ENCODE results near the gene WASF1.
"Not testable (repeated sequence)": the region's sequence is repeated elsewhere in the genome, so short reads cannot be mapped to it uniquely, and the experiment has no call there.

WASF1 gene

DNA sequence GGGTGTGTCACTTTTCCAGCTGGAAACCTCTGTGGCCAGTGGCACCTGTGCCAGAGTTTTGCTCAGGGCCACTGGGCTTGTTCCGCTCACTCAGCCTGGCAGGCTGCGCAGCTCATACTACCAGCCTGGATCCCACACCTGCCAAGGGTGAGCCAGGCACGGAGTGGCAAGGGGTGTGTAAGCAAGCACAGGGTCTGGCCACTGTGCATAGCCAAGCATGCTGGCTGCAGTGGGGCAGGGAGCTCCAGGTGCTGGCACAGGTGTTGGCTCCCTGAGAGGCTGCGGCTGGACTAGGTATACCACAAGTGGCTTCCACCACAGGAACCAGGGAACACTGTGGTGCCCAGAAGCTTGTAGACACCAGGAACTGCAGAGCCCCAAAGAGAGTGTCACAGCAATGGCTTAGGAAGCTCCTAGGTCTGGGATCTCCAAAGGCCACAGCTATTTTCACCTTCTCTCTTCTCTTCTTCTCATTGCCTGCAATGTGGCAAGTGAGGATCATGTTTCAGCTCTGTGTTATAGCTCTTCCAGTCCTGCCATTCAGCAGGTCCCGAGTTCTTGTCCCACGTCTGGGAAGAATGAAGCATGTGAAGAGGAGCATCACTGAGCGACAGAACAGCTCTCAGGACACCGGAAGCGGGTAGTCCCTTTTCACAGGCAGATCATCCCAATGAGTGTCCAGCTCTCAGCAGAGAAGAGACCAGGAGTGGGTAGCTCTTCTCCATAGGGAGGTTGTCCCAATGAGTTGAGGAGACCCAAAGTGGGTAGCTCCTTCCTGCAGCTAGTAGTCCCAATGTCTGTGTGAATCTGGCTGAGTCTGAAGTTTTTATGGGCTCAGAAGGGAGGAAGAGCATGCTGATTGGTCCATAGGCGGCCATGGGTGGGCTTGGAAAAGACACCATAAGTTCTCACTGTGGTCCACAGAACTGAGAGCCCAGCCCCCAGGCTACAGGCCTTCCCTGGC lies 41.3 kb downstream of the WASF1 start:
- Mint-ChIP-seq H3K27ac (no peak overlapping the region), H3K4me1 (ENCODE audit: low read depth) (no peaks in the 10 kb centered on the region), H3K27me3 (no peaks in the 10 kb centered on the region), H3K4me3 (no peak overlapping the region), H3K9me3 (peaks cover 22% of the 10 kb centered on the region), H3K36me3 (ENCODE audit: low read depth) (no peaks in the 10 kb centered on the region)
- intact Hi-C loops (cut with micrococcal nuclease) = no loop called here

- intact Hi-C loops (cut with micrococcal nuclease) = no loop called here
- no peaks in the 10 kb centered on the region for H3K9me3 Mint-ChIP-seq
Measured at GRCh38 chr6:110130362-110130761, 49.1 kb downstream of the WASF1 start.

GRCh38 chr6:110128418-110128817 lies 51.1 kb downstream of the WASF1 start:
- intact Hi-C loops (cut with micrococcal nuclease) = no loop called here
- no peaks in the 10 kb centered on the region for H3K4me1 Mint-ChIP-seq (ENCODE audit: low read depth)
- no peaks in the 10 kb centered on the region for H3K9me3 Mint-ChIP-seq
- H3K27me3 Mint-ChIP-seq = no peaks in the 10 kb centered on the region
- no peak overlapping the region for H3K4me3 Mint-ChIP-seq
- no peaks in the 10 kb centered on the region for H3K36me3 Mint-ChIP-seq (ENCODE audit: low read depth)
- H3K27ac Mint-ChIP-seq = no peak overlapping the region

More at GRCh38 chr6:110130362-110130761, 49.1 kb downstream of the WASF1 start:
- Mint-ChIP-seq H3K36me3 (ENCODE audit: low read depth) (no peaks in the 10 kb centered on the region), H3K27ac (no peak overlapping the region), H3K4me3 (no peak overlapping the region), H3K27me3 (no peaks in the 10 kb centered on the region), H3K4me1 (ENCODE audit: low read depth) (no peaks in the 10 kb centered on the region)

- Mint-ChIP-seq H3K4me3 (no peak overlapping the region), H3K36me3 (ENCODE audit: low read depth) (no peaks in the 10 kb centered on the region), H3K9me3 (no peaks in the 10 kb centered on the region), H3K27ac (no peak overlapping the region), H3K27me3 (no peaks in the 10 kb centered on the region), H3K4me1 (ENCODE audit: low read depth) (no peaks in the 10 kb centered on the region)
- intact Hi-C loops (cut with micrococcal nuclease) = no loop called here
Measured at GRCh38 chr6:110125361-110125760, 54.1 kb downstream of the WASF1 start.

GRCh38 chr6:110121655-110122054 lies 57.8 kb downstream of the WASF1 start:
- H3K4me3 Mint-ChIP-seq; H3K27ac Mint-ChIP-seq; intact Hi-C loops (cut with micrococcal nuclease); H3K27me3 Mint-ChIP-seq; H3K4me1 Mint-ChIP-seq (ENCODE audit: low read depth); H3K9me3 Mint-ChIP-seq; H3K36me3 Mint-ChIP-seq (ENCODE audit: low read depth): not testable (repeated sequence)

DNA sequence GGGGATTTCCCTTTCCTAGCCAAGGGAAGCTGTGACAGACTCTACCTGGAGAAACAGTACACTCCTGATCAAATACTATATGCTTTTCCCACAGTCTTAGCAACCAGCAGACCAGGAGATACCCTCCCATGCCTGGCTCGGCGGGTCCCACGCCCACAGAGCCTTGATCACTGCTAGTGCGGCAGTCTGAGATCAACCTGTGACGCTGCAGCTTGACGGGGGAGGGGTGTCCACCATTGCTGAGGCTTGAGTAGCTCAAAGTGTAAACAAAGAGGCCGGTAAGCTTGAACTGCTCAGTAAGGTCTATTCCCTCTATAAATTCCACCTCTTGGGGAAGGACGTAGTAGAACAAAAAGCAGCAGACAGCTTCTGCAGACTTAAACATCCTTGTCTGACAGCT lies 63.2 kb downstream of the WASF1 start:
- intact Hi-C loops (cut with micrococcal nuclease) = no loop called here
- H3K36me3 Mint-ChIP-seq (ENCODE audit: low read depth) = no peaks in the 10 kb centered on the region

GRCh38 chr6:110114004-110114403 lies 65.5 kb downstream of the WASF1 start:
- Mint-ChIP-seq H3K4me3 (no peak overlapping the region), H3K36me3 (ENCODE audit: low read depth) (no peaks in the 10 kb centered on the region), H3K9me3 (peaks cover 9% of the 10 kb centered on the region), H3K27ac (no peak overlapping the region), H3K27me3 (no peaks in the 10 kb centered on the region), H3K4me1 (ENCODE audit: low read depth) (no peaks in the 10 kb centered on the region)
- intact Hi-C loops (cut with micrococcal nuclease) = no loop called here

More for the DNA sequence above, 63.2 kb downstream of the WASF1 start:
- H3K27me3 Mint-ChIP-seq = no peaks in the 10 kb centered on the region
- H3K27ac Mint-ChIP-seq = no peak overlapping the region
- peaks cover 9% of the 10 kb centered on the region for H3K9me3 Mint-ChIP-seq
- H3K4me1 Mint-ChIP-seq (ENCODE audit: low read depth) = no peaks in the 10 kb centered on the region
- H3K4me3 Mint-ChIP-seq = no peak overlapping the region

DNA sequence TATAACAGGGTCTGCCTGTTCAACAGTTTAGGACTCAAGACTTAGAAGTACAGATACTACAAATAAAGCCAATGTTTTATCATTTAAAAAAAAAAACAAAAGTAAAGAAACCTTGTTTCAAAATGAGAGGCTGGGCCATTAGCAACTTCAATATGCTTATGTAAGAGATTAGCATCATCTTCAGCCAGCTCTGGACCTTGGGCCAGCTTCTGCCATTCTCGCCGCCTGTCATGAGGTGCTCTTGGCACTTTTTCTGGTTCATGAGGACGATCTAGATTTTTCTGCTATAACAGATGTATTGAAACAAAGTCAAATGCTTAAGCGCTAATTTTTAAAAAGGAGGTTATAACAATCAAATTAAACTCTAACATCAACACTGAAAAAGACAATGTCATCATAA lies 74.2 kb downstream of the WASF1 start:
- Mint-ChIP-seq H3K4me1 (ENCODE audit: low read depth) (peaks cover 15% of the 10 kb centered on the region), H3K9me3 (no peaks in the 10 kb centered on the region), H3K27ac (no peak overlapping the region), H3K36me3 (ENCODE audit: low read depth) (no peaks in the 10 kb centered on the region), H3K4me3 (no peak overlapping the region), H3K27me3 (no peaks in the 10 kb centered on the region)
- intact Hi-C loops (cut with micrococcal nuclease) = no loop called here

DNA sequence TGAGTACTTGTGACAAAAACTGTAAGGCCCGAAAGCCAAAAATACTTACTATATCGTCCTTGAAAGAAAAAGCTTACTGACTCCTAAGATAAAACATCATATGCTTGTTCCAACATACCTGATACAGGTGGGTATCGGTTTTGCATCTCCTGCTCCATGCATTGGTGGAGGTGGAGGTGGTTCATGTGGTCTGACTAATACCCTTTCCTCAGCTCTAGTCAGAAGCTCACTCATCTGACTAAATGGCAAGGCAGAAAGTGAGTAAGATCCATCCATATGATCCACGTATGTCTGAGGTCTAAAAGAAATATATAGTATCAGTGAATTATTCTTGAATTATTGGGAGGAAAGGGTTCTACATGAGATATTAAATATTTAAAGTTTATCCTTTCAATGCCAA lies 76.2 kb downstream of the WASF1 start:
- Mint-ChIP-seq H3K4me1 (ENCODE audit: low read depth) (peaks cover 25% of the 10 kb centered on the region), H3K4me3 (no peak overlapping the region), H3K27ac (no peak overlapping the region), H3K27me3 (no peaks in the 10 kb centered on the region), H3K36me3 (ENCODE audit: low read depth) (no peaks in the 10 kb centered on the region), H3K9me3 (no peaks in the 10 kb centered on the region)
- intact Hi-C loops (cut with micrococcal nuclease) = no loop called here

- Mint-ChIP-seq H3K27ac (no peak overlapping the region), H3K9me3 (no peaks in the 10 kb centered on the region), H3K36me3 (ENCODE audit: low read depth) (no peaks in the 10 kb centered on the region), H3K4me1 (ENCODE audit: low read depth) (peaks cover 28% of the 10 kb centered on the region), H3K4me3 (no peak overlapping the region), H3K27me3 (no peaks in the 10 kb centered on the region)
- intact Hi-C loops (cut with micrococcal nuclease) = no loop called here
Measured at GRCh38 chr6:110102411-110102810, 77.1 kb downstream of the WASF1 start.

- Mint-ChIP-seq H3K27ac (no peak overlapping the region), H3K27me3 (no peaks in the 10 kb centered on the region), H3K36me3 (ENCODE audit: low read depth) (no peaks in the 10 kb centered on the region), H3K4me3 (no peak overlapping the region), H3K4me1 (ENCODE audit: low read depth) (peaks cover 32% of the 10 kb centered on the region), H3K9me3 (no peaks in the 10 kb centered on the region)
- intact Hi-C loops (cut with micrococcal nuclease) = no loop called here
Measured at GRCh38 chr6:110101885-110102284, 77.6 kb downstream of the WASF1 start.

- intact Hi-C loops (cut with micrococcal nuclease) = no loop called here
- Mint-ChIP-seq H3K27ac (no peak overlapping the region), H3K36me3 (ENCODE audit: low read depth) (no peaks in the 10 kb centered on the region)
Measured at GRCh38 chr6:110098511-110099116, 80.9 kb downstream of the WASF1 start.

DNA sequence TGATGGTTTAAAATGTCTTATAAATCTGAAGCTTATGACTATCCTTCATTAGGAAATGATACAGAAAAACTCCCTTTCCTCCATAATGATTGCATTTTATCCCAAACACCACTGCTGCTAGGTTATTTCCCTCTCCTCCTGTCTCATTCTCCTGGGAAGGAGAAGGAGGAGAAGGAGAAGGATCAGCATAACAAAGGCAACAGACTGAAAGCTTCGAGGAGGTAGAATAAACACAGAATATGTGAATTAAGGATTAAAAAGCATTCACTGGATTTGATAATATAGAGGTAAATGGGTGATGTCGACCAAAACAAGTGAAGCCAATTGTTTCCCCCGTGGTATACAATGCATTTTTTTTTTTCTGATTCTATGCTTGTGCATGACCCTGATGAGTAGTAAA lies 82.0 kb downstream of the WASF1 start:
- Mint-ChIP-seq H3K9me3 (no peaks in the 10 kb centered on the region), H3K27ac (peak overlapping the region; percentile 75), H3K36me3 (ENCODE audit: low read depth) (no peaks in the 10 kb centered on the region)

More at GRCh38 chr6:110098511-110099116, 80.9 kb downstream of the WASF1 start:
- Mint-ChIP-seq H3K4me1 (ENCODE audit: low read depth) (peaks cover 49% of the 10 kb centered on the region), H3K9me3 (no peaks in the 10 kb centered on the region), H3K27me3 (no peaks in the 10 kb centered on the region), H3K4me3 (no peak overlapping the region)

GRCh38 chr6:110095935-110096334 lies 83.5 kb downstream of the WASF1 start:
- Mint-ChIP-seq H3K27ac (no peak overlapping the region), H3K9me3 (no peaks in the 10 kb centered on the region), H3K4me1 (ENCODE audit: low read depth) (peaks cover 40% of the 10 kb centered on the region), H3K4me3 (no peak overlapping the region), H3K27me3 (no peaks in the 10 kb centered on the region), H3K36me3 (ENCODE audit: low read depth) (no peaks in the 10 kb centered on the region)
- intact Hi-C loops (cut with micrococcal nuclease) = no loop called here

More for the DNA sequence above, 82.0 kb downstream of the WASF1 start:
- no peak overlapping the region for H3K4me3 Mint-ChIP-seq
- no peaks in the 10 kb centered on the region for H3K27me3 Mint-ChIP-seq
- H3K4me1 Mint-ChIP-seq (ENCODE audit: low read depth) = peaks cover 49% of the 10 kb centered on the region
- intact Hi-C loops (cut with micrococcal nuclease) = no loop called here
